ENCODE data around the gene HOXD10.

The HOXD10 gene

DNA sequence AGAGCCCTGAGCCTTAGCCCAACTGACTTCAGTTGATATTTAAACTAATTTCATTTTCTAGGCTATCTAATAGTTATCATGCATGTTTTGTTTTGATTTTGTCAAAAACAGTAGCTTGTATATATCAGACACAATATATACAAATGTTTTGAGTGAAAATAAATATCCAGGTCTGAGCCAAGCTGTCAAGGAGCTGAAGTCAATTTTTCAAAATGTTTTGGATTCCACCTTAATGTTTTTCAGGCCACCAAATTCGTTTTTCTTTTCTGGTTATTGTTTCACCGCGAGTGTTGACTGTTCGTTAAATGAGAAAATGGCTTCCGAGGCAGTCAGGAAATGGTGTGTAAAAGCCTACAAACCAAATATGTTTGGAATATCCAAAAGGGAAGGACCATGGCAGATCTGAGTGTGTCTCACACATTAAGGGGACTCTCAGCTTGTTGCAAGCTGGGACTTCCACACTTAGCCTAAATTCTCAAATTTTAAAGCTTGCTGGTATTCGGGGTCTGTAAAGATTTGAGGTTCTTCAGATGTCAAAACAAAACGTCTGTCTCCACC is 14.2 kb upstream of the HOXD10 start:
- H3K4me2 ChIP-seq (ENCODE audit: low read length): no peak overlapping the region
- no peak overlapping the region for H3K4me3 ChIP-seq (ENCODE audit: low read length)
- no peaks in the 10 kb centered on the region for H3K36me3 ChIP-seq (replicated peaks; ENCODE audit: low read depth, low read length)
- H3K9ac ChIP-seq (ENCODE audit: low read length): no peak overlapping the region
- H3K27me3 ChIP-seq (ENCODE audit: low read depth, low read length): no peaks in the 10 kb centered on the region
- no peak overlapping the region for H2AFZ ChIP-seq (ENCODE audit: low read depth, low read length)
- H4K20me1 ChIP-seq (ENCODE audit: insufficient read depth, low read length): no peaks in the 10 kb centered on the region
- no peak overlapping the region for H3K27ac ChIP-seq (ENCODE audit: low read length)
- TF ChIP-seq EZH2phosphoT487 (IDR thresholded peaks at IDR 0.05; ENCODE audit: low read depth): no peak
- no peak for TF ChIP-seq CTCF (IDR thresholded peaks at IDR 0.05; ENCODE audit: low read depth, low read length)
- no peaks in the 10 kb centered on the region for H3K9me3 ChIP-seq (ENCODE audit: insufficient read depth, low read length)
- H3K79me2 ChIP-seq (ENCODE audit: low read length): no peaks in the 10 kb centered on the region
- peaks cover 18% of the 10 kb centered on the region for H3K4me1 ChIP-seq (ENCODE audit: low read length)

DNA sequence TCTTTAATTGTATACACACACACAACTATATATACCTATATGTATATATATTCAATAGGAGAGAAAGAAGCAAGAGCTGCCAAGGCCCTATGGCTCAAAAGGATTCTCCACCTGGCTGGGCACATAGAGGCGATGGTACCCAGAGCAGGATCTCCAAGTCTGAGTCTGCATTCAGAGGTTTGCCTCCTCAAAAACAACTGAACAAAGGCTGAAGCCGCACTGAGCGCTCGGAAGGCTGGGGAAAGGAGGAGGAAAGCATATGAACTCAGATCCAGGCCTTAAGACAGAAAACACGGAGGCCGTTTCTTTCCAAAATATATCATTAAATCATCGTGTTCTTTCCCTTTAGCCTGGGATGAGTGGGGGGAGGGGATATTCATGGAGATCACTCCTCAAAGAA is 13.4 kb upstream of the HOXD10 start:
- Histone ChIP-seq H3K9ac (ENCODE audit: low read length) (no peak overlapping the region), H3K4me2 (ENCODE audit: low read length) (no peak overlapping the region), H3K79me2 (ENCODE audit: low read length) (no peaks in the 10 kb centered on the region), H3K36me3 (replicated peaks; ENCODE audit: low read depth, low read length) (no peaks in the 10 kb centered on the region), H2AFZ (ENCODE audit: low read depth, low read length) (no peak overlapping the region), H3K4me3 (ENCODE audit: low read length) (no peak overlapping the region), H3K4me1 (ENCODE audit: low read length) (peaks cover 13% of the 10 kb centered on the region), H3K27me3 (ENCODE audit: low read depth, low read length) (no peaks in the 10 kb centered on the region), H3K27ac (ENCODE audit: low read length) (no peak overlapping the region), H3K9me3 (ENCODE audit: insufficient read depth, low read length) (no peaks in the 10 kb centered on the region), H4K20me1 (ENCODE audit: insufficient read depth, low read length) (no peaks in the 10 kb centered on the region)
- TF ChIP-seq EZH2phosphoT487 (IDR thresholded peaks at IDR 0.05; ENCODE audit: low read depth): no peak
- TF ChIP-seq CTCF (IDR thresholded peaks at IDR 0.05; ENCODE audit: low read depth, low read length): no peak

DNA sequence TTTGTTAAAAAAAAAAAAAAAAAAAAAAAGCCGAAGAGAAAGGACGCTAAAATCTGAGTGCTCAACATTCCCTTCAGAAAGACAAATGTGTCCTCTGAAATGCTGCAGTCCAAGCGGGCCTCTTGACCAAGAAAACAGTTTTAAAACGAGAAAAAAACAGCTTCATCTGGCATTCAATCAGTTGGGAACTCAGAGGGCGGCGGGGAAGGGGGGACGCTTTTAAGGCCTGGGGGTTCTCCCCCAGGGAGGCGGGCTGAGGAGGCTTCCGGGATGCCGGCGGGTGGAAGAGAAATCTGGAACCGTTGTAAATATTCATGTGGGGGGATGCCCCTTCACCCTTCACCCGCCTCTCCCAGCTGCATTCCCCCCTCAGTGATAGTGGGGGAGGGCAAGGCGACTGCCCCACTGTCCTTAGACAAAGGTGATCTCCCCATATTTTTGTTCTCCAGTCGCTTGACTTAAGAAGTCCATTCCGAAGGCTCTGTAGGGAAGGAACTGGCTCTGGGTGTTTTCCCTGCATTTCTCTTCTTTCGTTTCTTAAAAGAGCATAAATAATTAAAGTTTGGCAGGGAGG is 12.7 kb upstream of the HOXD10 start:
- Histone ChIP-seq H3K36me3 (replicated peaks; ENCODE audit: low read depth, low read length) (no peaks in the 10 kb centered on the region), H3K79me2 (ENCODE audit: low read length) (no peaks in the 10 kb centered on the region), H3K4me1 (ENCODE audit: low read length) (peaks cover 13% of the 10 kb centered on the region), H2AFZ (ENCODE audit: low read depth, low read length) (no peak overlapping the region), H4K20me1 (ENCODE audit: insufficient read depth, low read length) (no peaks in the 10 kb centered on the region), H3K27me3 (ENCODE audit: low read depth, low read length) (no peaks in the 10 kb centered on the region), H3K4me3 (ENCODE audit: low read length) (no peak overlapping the region), H3K4me2 (ENCODE audit: low read length) (peak overlapping the region; percentile 11; the same call in 1 of the 2 replicates), H3K9ac (ENCODE audit: low read length) (no peak overlapping the region), H3K9me3 (ENCODE audit: insufficient read depth, low read length) (no peaks in the 10 kb centered on the region), H3K27ac (ENCODE audit: low read length) (no peak overlapping the region)
- TF ChIP-seq CTCF (IDR thresholded peaks at IDR 0.05; ENCODE audit: low read depth, low read length) (no peak), EZH2phosphoT487 (IDR thresholded peaks at IDR 0.05; ENCODE audit: low read depth) (no peak)

DNA sequence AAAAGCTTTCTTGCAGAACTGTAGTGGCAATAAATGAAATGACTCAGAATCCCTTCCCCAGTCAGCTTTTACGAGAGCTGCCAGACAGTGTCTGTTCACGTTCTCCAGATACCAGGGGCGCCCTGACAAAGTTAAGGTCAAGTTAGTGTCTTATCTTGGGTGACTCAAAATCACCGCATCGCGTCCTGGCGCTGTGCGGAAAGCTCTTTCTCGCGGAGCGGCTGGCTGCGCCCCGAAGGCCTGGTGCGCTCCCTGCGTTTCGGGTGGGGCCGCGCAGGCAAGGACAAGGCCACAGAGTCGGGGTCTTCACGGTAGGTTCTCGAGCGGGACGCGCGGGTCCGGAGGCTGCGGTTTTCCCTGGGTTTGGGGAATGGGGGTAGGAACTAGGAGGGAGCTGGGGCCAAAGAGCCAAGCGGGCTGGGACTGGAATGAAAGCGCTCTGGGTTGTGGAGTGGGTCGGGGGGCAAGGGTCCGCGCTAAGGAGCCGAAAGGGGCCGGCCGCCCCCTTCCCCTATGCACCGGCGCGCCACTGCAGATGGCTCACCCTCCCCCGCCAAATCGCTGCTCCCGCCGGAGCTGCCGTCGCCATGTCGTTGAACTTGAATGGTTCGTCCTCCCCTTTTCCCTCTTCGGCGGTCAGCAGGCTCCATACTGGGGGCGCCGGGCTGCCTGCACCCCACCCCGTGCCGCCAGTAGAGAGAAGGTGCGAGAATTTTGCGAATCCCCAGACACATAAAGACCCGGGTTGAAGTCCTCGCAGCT is 12.1 kb upstream of the HOXD10 start:
- Histone ChIP-seq H4K20me1 (ENCODE audit: insufficient read depth, low read length) (no peaks in the 10 kb centered on the region), H3K4me1 (ENCODE audit: low read length) (peaks cover 14% of the 10 kb centered on the region), H3K4me2 (ENCODE audit: low read length) (peak overlapping the region; percentile 11; the same call in 1 of the 2 replicates), H2AFZ (ENCODE audit: low read depth, low read length) (no peak overlapping the region), H3K36me3 (replicated peaks; ENCODE audit: low read depth, low read length) (no peaks in the 10 kb centered on the region), H3K9me3 (ENCODE audit: insufficient read depth, low read length) (no peaks in the 10 kb centered on the region), H3K9ac (ENCODE audit: low read length) (no peak overlapping the region), H3K79me2 (ENCODE audit: low read length) (no peaks in the 10 kb centered on the region), H3K27me3 (ENCODE audit: low read depth, low read length) (no peaks in the 10 kb centered on the region), H3K27ac (ENCODE audit: low read length) (peak overlapping the region; percentile 37; the same call in 1 of the 2 replicates), H3K4me3 (ENCODE audit: low read length) (no peak overlapping the region)
- TF ChIP-seq CTCF (IDR thresholded peaks at IDR 0.05; ENCODE audit: low read depth, low read length) (no peak), EZH2phosphoT487 (IDR thresholded peaks at IDR 0.05; ENCODE audit: low read depth) (no peak)

Data from OCI-LY3 (cell line).